HG02885 (cell line): ENCODE data around the gene FGF18.

Source experiments
- ATAC-seq: cut with Tn5 transposase; IDR thresholded peaks from one replicate; pipeline ENCODE4 v1.9.1; 2021; ENCODE audit warnings: mild to moderate bottlenecking; ENCODE audit not compliant: unreplicated experiment, poor library complexity

Gene FGF18

DNA sequence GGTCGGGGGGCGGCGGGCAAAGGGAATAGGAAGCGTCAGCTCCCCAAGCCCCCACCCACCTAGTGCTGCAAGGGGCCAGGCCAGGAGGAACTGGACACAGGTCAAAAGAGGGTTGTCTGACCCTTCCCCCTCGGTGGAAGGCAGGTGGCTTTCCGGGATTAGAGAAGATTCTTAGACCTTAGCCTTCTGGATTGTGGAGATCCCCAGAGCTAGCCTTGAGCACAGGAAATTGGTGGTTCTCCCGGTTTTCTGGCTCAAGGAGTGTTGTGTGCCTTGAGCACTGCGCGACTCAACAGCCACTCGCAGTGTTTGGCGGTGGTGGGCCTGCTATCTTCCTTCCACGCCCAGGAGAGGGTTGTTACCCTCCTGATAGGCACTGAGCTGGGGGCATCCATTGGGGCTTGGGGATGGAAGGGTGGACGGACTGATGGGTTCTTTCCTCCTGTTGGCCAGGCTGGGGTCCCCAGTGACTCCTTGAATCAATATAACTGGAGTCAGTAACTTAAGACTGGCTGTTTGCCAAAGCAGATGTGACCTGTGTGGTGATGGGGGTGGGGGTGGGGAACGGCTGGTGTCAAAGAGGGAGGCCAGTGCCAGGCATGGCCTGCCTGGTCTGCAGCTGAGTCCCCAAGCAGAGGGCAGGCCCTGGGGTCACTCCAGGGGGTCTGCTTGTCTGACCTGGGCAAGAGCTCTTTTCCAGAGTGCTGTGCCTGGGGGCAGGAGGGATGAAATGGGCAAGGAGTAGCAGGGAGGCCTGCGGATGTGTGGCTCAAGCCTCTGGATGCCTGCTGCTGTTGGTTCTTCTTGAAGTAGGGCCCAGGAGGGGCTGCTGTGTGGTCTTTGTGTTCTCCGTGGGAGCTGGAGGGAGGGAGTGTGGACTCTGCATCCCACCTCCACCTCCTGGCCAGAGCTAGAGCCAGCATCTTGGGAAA, 2.1 kb downstream of the FGF18 start:
- no peak for ATAC-seq

GRCh38 chr5:171422495-171422894, 3.0 kb downstream of the FGF18 start:
- ATAC-seq, result no peak

DNA sequence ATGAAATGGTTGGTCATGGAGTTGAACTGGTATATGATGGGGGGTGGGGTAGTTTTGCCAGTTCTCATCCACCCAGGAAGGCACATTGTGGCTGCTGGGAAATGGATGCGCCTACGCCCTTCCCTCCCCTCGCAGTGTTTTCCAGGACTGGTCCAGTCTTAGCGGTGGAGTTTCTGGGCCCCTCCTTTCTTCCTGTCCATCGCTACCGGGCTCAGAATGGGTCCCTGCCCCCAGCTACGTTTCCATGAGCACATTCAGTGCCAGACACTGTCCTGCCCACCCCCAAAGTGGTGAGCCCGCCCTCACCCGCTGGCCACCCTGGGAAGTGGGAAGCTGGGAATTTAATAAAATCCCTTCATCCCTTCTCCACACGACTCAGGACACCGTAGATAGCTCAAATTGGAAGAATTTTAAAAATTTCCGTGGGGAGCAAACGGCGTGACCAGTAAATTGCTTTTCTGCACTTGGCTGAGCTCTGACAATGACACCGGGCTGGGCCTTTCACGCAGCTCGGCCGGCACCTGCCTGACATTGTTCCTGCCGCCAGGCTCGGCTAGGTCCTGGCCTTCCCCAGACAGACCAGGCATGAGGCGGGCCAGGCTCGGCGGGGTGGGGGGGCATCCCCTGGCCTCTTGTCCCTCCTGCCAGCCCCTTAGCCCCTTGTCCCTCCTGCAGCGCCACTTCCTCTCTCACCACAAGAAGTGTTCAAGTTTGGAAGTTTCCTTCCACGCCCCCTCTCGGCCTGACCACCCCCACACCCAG, 3.6 kb downstream of the FGF18 start:
- no peak for ATAC-seq

- ATAC-seq, result no peak
Measured at GRCh38 chr5:171424726-171425125, 5.3 kb downstream of the FGF18 start.

- no peak for ATAC-seq
Measured at GRCh38 chr5:171425596-171426244, 6.3 kb downstream of the FGF18 start.

DNA sequence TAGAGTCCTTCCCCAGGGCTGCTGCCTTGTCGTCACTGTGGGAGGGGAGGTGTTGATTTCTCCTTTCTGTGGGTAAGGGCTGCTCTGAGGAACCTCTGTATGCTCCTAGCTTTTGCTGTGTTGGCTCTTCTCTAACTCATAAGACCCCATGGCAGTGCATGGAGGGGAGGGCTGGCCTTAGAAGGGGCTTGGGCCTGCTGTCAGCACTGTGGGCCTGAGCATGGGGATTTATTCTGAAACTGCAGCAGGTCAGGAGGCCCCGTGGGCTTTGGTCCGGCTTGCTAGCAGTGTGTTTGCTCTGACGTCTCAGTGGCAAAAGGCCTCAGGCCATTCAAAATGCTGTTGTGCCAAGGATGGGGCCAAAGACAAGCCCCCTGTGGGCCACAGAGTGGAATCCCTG, 6.8 kb downstream of the FGF18 start:
- ATAC-seq, result no peak

- ATAC-seq, result no peak
Measured at GRCh38 chr5:171426680-171427079, 7.2 kb downstream of the FGF18 start.

DNA sequence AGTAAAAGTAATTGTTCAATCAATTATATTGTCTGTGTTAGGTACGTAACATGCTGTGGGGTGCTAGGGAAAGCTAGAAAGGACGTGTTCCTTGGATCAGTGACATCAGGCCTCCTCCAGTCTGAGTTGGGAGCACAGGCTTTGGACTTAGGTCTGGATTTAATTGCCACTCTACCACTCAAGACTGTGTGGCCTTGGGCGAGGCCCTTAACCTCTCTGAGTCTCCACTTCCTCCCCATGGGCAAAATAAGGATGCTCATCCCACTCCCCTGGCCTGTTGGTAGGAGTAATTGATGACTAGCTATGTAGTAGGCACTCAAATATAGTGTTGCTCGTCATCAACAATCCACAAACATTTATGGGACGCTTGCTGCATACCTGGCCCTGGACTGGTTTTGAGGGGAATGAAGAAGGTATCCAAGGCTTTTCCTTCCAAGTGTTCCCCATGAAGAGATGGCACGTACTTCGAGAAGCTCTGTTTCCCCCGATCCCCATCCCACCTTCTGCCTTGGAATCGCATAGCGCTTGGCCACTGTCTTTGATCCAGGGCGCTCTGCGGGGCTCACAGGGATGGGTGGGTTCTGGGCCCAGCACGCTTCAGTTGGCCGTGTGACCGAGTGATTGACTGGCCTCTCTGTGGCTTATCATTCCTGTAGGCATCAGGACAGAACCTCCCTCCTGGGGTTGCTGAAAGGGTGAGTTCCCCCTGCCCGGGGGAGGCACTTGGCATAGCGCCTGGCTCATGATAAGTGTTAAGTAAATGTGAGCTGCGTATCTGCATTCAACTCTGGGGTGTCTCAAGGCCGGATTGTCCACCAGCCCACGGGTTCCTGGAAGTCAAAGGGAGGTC, 8.1 kb downstream of the FGF18 start:
- ATAC-seq, result no peak

GRCh38 chr5:171428168-171428696, 8.8 kb downstream of the FGF18 start:
- ATAC-seq, result no peak

DNA sequence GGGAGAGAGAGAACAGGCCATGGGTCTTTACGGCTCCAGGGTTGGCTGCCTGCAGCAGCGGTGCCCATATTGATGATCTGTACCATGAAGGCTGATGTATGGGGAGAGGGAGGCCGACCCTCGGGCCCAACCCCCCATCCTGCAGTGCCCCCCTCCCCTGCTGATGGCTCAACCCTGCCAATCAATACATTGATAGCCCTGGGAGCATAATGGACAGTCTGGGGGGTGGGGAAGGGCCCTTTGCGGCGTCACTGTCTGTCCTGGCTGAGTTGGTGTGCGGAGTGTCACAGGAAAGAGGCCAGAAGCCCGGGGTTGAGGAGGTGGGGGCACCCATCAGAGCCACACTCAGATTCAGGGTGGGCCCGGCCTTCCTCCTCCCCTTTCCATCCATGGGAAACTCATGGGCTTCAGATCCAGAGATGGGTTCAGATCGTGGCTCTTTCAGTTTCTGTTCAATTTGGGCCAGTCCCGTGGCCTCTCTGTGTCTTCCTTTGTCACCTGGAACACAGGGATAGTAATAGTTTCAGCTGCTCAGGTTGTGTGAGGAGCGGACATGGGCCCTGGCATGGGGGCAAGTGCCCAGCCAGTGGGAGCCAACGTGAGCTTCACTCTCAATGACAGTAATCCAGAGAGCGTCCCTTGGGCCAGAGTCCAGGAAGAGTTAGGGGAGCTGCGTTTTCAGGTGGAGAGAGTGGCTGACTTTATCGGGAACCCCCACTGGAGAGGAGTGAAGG, 9.5 kb downstream of the FGF18 start:
- no peak for ATAC-seq

DNA sequence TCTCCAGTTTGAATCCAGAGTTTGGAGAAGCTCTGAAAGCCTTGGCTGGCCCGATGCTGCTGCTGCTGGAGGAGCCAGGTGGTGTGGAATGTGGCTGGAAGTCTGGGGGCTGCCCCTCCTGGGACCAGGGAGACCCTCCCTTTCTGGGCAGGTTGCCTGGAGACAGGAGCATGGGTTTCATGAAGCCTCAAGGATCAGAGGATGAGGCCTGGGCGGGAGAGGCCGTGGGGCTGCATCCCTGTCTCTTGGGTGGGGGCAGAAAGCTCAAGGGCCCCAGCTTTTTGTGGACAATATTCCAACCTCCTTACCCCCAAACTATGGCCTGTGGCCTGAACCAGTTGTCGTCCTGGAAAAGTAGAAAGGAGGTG, 10.1 kb downstream of the FGF18 start:
- ATAC-seq, result no peak

DNA sequence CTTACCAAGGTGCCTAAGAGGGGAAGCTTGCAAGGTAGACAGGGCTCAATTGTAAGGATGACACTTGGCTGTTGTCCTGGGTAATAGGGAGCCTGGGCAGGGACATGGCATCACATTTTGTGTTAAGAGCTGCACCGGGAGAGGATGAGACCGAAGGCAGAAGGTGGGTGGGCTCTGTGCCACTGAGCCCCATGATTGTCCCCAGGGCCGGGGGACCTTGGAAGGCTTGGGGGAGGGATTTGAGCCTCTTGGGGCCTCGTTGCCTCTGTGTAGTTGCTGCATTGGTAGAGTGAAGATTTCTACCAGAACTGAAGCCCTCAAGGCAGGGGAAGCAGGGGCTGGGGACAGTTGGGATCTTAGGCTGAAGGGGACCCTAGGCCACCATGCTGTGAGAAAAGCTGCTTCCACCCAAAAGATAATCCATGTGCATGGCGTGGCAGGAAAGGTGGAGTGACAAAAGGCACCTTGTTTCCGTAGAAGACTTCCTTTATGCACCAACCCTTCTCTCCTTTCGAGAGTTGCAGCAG, 11.9 kb downstream of the FGF18 start:
- no peak for ATAC-seq

DNA sequence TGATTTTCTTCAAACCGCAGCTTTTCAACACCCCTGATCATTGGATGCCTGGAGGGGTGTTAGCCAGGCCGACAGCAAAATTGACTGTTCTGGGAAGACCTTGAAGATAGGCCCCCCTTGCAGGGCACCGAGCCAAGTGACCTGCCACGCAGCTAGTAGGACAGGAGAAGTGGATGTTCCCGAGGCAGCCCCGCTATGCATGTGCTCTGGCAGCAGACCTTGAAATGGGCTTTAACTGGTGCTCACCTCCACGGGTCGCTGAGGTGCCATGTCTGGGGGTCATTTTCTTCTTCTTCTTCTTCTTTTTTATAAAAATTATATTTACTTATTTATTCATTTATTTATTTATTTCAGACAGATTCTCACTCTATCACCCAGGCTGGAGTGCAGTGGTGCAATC, 12.6 kb downstream of the FGF18 start:
- ATAC-seq, result no peak

DNA sequence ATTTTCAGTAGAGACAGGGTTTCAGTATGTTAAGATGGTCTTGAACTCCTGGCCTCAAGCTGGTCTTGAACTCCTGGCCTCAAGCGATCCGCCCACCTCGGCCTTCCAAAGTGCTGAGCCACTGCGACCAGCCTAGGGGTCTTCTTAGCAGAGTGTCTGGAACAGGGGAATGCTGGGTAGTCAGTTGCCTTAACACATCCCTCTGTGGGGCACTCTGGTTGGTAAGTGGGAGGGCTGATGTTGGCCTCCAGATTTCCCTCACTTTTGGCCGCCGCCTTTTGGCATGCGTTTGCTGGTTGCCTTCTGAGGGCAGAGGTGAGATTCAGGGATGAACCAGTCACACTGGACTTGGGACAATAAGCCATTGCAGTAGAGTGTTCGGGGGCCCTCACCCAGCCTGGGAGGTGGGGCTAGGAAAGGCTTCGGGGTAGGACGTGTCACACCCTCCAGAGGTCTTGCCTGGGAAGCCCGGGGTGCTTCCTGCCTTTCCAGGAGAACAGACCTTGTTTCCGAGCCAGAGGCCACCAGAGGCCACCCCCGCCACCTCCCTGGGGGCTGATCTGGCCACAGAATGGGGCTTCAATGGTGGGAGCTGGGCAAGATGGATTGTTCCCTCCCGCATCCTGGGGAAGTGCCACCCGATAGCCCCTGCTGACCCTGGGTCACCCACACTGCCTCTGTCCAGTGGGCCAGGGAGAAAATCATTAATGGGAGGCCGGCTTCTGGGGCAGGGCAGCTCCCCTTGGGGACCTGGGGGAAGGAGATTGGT, 13.3 kb downstream of the FGF18 start:
- ATAC-seq, result no peak

DNA sequence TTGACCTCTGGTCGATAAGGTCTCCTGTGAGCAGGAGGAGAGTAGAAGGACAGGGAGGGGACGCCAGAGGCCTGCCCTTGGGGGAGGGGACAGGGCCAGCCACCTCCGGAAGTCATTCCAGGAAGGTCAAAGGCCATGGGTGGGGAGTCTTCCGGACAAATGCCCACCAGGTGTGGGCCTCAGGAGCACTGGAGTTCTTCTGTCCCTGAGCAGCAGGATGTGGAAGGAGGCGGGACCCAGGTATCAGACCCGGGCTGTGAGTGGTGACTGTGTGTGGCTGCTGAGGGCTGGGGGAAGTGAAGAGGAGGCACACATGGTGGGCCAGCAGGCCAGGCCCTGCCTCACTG, 13.9 kb downstream of the FGF18 start:
- no peak for ATAC-seq

- no peak for ATAC-seq
Measured at GRCh38 chr5:171433982-171434676, 14.7 kb downstream of the FGF18 start.

- ATAC-seq, result no peak
Measured at GRCh38 chr5:171434874-171435273, 15.4 kb downstream of the FGF18 start.

GRCh38 chr5:171435908-171436307, 16.5 kb downstream of the FGF18 start:
- ATAC-seq, result no peak
